GM12878 (cell line): ENCODE measurements around the gene TRPM8.
"Not testable (repeated sequence)": the region's sequence is repeated elsewhere in the genome, so short reads cannot be mapped to it uniquely, and the experiment has no call there.

ENCODE experiments used
- FOXK2 ChIP-seq: fragments of 450-650 bp; IDR thresholded peaks from 2 replicates; pipeline ENCODE4 v1.6.1; 2017; ENCODE audit warnings: mild to moderate bottlenecking, moderate library complexity
- JUND ChIP-seq: IDR thresholded peaks from 2 replicates; pipeline ENCODE4 v1.6.1; 2012; ENCODE audit warnings: low read depth, mild to moderate bottlenecking, low read length, improper control_type of control experiment, moderate library complexity
- KDM1A ChIP-seq: fragments of 200-600 bp; sonication (generic); IDR thresholded peaks from 2 replicates; pipeline ENCODE4 v1.6.1; 2016; ENCODE audit warnings: borderline replicate concordance
- MTA3 ChIP-seq: IDR thresholded peaks from 2 replicates; pipeline ENCODE4 v1.6.1; 2012; ENCODE audit warnings: low read length, inconsistent platforms, borderline replicate concordance
- RCOR1 ChIP-seq: conservative IDR thresholded peaks from 2 replicates; pipeline ENCODE4 v1.6.1; 2012; ENCODE audit warnings: low read depth, low read length, improper control_type of control experiment
- YY1 ChIP-seq: IDR thresholded peaks from 2 replicates; pipeline ENCODE4 v1.6.1; 2011; ENCODE audit warnings: low read depth, mild to moderate bottlenecking, low read length
- TF ChIP-seq, protein P1 (sequence below), 3 experiments: IDR thresholded peaks in 2 of 3; conservative IDR thresholded peaks in 1 of 3; 2 replicates each; pipeline ENCODE4 v1.5.1; 2011; ENCODE audit warnings: low read depth in 3 of 3, low read length in 3 of 3, mild to moderate bottlenecking in 3 of 3, control low read depth in 2 of 3, moderate library complexity in 2 of 3, inconsistent platforms in 1 of 3, mixed read lengths in 1 of 3; ENCODE audit not compliant: control insufficient read depth in 2 of 3, insufficient read depth in 1 of 3; ENCODE audit errors: extremely low read depth in 1 of 3

DNA sequence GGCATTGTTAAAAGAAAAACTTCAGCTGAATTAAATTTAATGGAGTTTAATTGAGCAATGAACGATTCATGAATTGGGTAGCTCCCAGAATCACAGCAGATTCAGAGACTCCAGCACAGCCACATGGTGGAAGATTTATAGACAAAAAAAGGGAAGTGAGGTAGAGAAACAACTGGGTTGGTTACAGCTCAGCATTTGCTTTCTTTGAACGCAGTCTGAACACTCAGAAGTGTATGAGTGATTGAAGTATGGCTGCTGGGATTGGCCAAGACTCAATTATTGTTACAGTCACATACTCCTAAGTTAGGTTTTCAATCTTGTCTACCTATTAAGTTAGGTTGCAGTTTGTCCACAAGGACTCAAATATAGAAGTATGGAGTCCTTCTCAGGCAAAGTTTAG lies 45.0 kb upstream of the TRPM8 start:
- not testable (repeated sequence) for TF ChIP-seq YY1, KDM1A, MTA3, JUND, RCOR1, FOXK2
- TF ChIP-seq, protein P1, sequence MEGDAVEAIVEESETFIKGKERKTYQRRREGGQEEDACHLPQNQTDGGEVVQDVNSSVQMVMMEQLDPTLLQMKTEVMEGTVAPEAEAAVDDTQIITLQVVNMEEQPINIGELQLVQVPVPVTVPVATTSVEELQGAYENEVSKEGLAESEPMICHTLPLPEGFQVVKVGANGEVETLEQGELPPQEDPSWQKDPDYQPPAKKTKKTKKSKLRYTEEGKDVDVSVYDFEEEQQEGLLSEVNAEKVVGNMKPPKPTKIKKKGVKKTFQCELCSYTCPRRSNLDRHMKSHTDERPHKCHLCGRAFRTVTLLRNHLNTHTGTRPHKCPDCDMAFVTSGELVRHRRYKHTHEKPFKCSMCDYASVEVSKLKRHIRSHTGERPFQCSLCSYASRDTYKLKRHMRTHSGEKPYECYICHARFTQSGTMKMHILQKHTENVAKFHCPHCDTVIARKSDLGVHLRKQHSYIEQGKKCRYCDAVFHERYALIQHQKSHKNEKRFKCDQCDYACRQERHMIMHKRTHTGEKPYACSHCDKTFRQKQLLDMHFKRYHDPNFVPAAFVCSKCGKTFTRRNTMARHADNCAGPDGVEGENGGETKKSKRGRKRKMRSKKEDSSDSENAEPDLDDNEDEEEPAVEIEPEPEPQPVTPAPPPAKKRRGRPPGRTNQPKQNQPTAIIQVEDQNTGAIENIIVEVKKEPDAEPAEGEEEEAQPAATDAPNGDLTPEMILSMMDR (IDR thresholded peaks at IDR 0.05 in 2 of 3, conservative IDR thresholded peaks at IDR 0.05 in 1 of 3; ENCODE audit: control insufficient read depth in 2 of 3, extremely low read depth in 1 of 3, insufficient read depth in 1 of 3, low read depth in 3 of 3, low read length in 3 of 3) = not testable (repeated sequence)
